ENCODE measurements around the gene PGM1.

Gene PGM1

GRCh38 chr1:63593303-63593885 lies at the start of gene PGM1:
TSS of gene PGM1 (plus strand) at chr1:63593411. CDS start at chr1:63593489, 78 bp downstream.
- peak; percentile 73 for DNase-seq (ENCODE audit: low read depth)
- no peak for TF ChIP-seq CTCF (IDR thresholded peaks at IDR 0.05; ENCODE audit: low read length, missing control alignments)
- peak within 1 kb of the TSS; percentile 76 for H3K4me3 ChIP-seq (replicated peaks; ENCODE audit: low read depth, low read length)

- DNase-seq (ENCODE audit: low read depth): peak; percentile 39
- TF ChIP-seq CTCF (IDR thresholded peaks at IDR 0.05; ENCODE audit: low read length, missing control alignments): no peak
- H3K4me3 ChIP-seq (replicated peaks; ENCODE audit: low read depth, low read length): no peak overlapping the region
These were observed 47.4 kb upstream of the PGM1 start for GRCh38 chr1:63545780-63546179.

- no peak for TF ChIP-seq CTCF (IDR thresholded peaks at IDR 0.05; ENCODE audit: low read length, missing control alignments)
- H3K4me3 ChIP-seq (replicated peaks; ENCODE audit: low read depth, low read length): no peak overlapping the region
- peak; percentile 21 for DNase-seq (ENCODE audit: low read depth)
These were observed 45.5 kb upstream of the PGM1 start for GRCh38 chr1:63547621-63548294.

- H3K4me3 ChIP-seq (replicated peaks; ENCODE audit: low read depth, low read length): no peak overlapping the region
- no peak for DNase-seq (ENCODE audit: low read depth)
- TF ChIP-seq CTCF (IDR thresholded peaks at IDR 0.05; ENCODE audit: low read length, missing control alignments): no peak
These were observed 44.9 kb upstream of the PGM1 start for GRCh38 chr1:63548303-63548702.

GRCh38 chr1:63548877-63549276 lies 44.3 kb upstream of the PGM1 start:
- no peak overlapping the region for H3K4me3 ChIP-seq (replicated peaks; ENCODE audit: low read depth, low read length)
- no peak for TF ChIP-seq CTCF (IDR thresholded peaks at IDR 0.05; ENCODE audit: low read length, missing control alignments)
- no peak for DNase-seq (ENCODE audit: low read depth)

GRCh38 chr1:63555480-63555879 lies 37.7 kb upstream of the PGM1 start:
- H3K4me3 ChIP-seq (replicated peaks; ENCODE audit: low read depth, low read length): no peak overlapping the region
- no peak for TF ChIP-seq CTCF (IDR thresholded peaks at IDR 0.05; ENCODE audit: low read length, missing control alignments)
- no peak for DNase-seq (ENCODE audit: low read depth)
